H1 (cell line): ENCODE data around the gene CHTF18. TPM values are rescaled to one million over a fixed set of nuclear protein-coding genes. Genes with fewer than 3 reads are reported as not detected.

Source experiments
- CBX8 ChIP-seq: fragments of 300-800, 300-1000 bp; sonication (generic); IDR thresholded peaks from 2 replicates; pipeline ENCODE4 v1.7.1; 2016; ENCODE audit warnings: low read depth, low read length, borderline replicate concordance
- CHD1 ChIP-seq: IDR thresholded peaks from 2 replicates; pipeline ENCODE4 v1.6.1; 2012; ENCODE audit warnings: low read depth, low read length, improper control_type of control experiment
- CHD7 ChIP-seq: fragments of 300-600 bp; sonication (generic); IDR thresholded peaks from 2 replicates; pipeline ENCODE4 v1.7.1; 2012; ENCODE audit warnings: low read length, moderate library complexity, mild to moderate bottlenecking, inconsistent platforms; ENCODE audit not compliant: insufficient replicate concordance
- E2F6 ChIP-seq: IDR thresholded peaks from 2 replicates; pipeline ENCODE4 v1.6.1; 2012; ENCODE audit warnings: inconsistent platforms
- EGR1 ChIP-seq: IDR thresholded peaks from 2 replicates; pipeline ENCODE4 v1.6.1; 2011; ENCODE audit warnings: low read depth, low read length, borderline replicate concordance
- NRF1 ChIP-seq: IDR thresholded peaks from 2 replicates; pipeline ENCODE4 v1.6.1; 2011; ENCODE audit warnings: mild to moderate bottlenecking, low read depth, low read length, improper control_type of control experiment
- PHF8 ChIP-seq: fragments of 200-600 bp; sonication (generic); conservative IDR thresholded peaks from 2 replicates; pipeline ENCODE4 v1.7.1; 2012; ENCODE audit warnings: low read depth, mild to moderate bottlenecking, inconsistent platforms, low read length, moderate library complexity
- POLR2AphosphoS5 ChIP-seq: IDR thresholded peaks from 2 replicates; pipeline ENCODE4 v1.6.1; 2011; ENCODE audit warnings: low read depth, low read length
- SP2 ChIP-seq: IDR thresholded peaks from 2 replicates; pipeline ENCODE4 v1.6.1; 2012; ENCODE audit warnings: mild to moderate bottlenecking, low read length, inconsistent platforms
- TAF1 ChIP-seq: IDR thresholded peaks from 2 replicates; pipeline ENCODE4 v1.6.1; 2011; ENCODE audit warnings: mild to moderate bottlenecking, low read depth, low read length
- polyA plus RNA-seq, 7 experiments: library from polyadenylated mRNA; depleted of rRNA in 3 of 7; stranded (reverse) in 5 of 7; unstranded in 2 of 7; fragments of >200 nt in 5 of 7; fragments of 200-250 nt in 2 of 7; gene quantifications; 1 replicate in 5 of 7; 2 replicates in 1 of 7; 4 replicates in 1 of 7; pipeline versions ENCODE4 v1.2.1 to v1.2.3, GENCODE V29; 2011 to 2013; ENCODE audit warnings: missing spikeins in 2 of 7, mixed read lengths in 2 of 7
- total RNA-seq: library from RNA; stranded (reverse); fragmentation: NEBNext Ultra II Directional; extraction: Animal tissue kit (Norgen Biotek cat#: 25700); gene quantifications from 2 replicates; pipeline ENCODE4 v1.2.1, GENCODE V29; 2021

CHTF18 gene
- total and polyA plus RNA-seq, 2 of the 8 experiments (the other 6 are each of a cell fraction or from before 2014, with no cell fraction given) = 75.3 to 104 TPM

- TF ChIP-seq TAF1 (peak; percentile 77; the same call in 1 of the 2 replicates), PHF8 (peak; percentile 79), CHD7 (no peak), CBX8 (no peak), CHD1 (no peak), EGR1 (peak; percentile 35; the same call in 1 of the 2 replicates), SP2 (no peak), E2F6 (peak; percentile 93), NRF1 (peak; percentile 82), POLR2AphosphoS5 (peak; percentile 60)
Observed at GRCh38 chr16:740764-741505, 47.5 kb upstream of the CHTF18 start, which contains the start of gene CIAO3 (continued).
